ENCODE data around the gene CHRDL1.

DNA sequence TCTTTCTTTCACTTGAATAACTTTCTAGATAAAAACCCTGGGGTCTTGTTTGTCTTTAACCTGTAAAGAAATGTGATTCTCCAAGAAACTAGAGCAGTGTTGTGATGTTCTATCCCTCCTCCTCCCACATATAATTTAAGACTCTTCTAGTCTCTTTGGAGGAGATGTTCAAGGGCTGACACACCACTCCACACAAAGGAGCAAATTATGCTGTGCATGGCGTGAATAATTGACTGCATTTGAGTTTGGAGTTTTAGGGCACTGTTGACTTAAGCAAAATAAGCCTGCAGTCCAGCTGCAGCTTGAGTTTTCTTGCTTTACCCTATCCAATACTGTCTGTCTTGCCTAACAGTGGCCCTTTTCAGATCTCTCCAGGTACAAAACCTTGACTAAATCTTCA lies 119.7 kb downstream of the CHRDL1 start:
- TF ChIP-seq CTCF (IDR thresholded peaks at IDR 0.05; ENCODE audit: insufficient read depth, low read depth, low read length) (no peak), EZH2 (IDR thresholded peaks at IDR 0.05; ENCODE audit: insufficient read depth, low read length) (no peak)
